ENCODE measurements around the gene ZFYVE1.
A peak's percentile ranks its signal among the peaks of the same experiment; 100 is the strongest.
"Not testable (repeated sequence)": the region's sequence is repeated elsewhere in the genome, so short reads cannot be mapped to it uniquely, and the experiment has no call there.

The ZFYVE1 gene

GRCh38 chr14:73027546-73027945 lies 640 bp upstream of the ZFYVE1 start:
- no peaks in the 10 kb centered on the region for H3K27me3 ChIP-seq (ENCODE audit: control insufficient read depth, insufficient read depth, low read length)
- no peak overlapping the region for H3K9ac ChIP-seq (ENCODE audit: low read depth, low read length)
- peak overlapping the region; percentile 82 for H3K4me3 ChIP-seq (ENCODE audit: low read length)
- peaks cover 14% of the 10 kb centered on the region for H3K4me1 ChIP-seq (ENCODE audit: control insufficient read depth, insufficient read depth, low read length)
- H3K4me2 ChIP-seq (ENCODE audit: low read length): peak overlapping the region; percentile 84
- peaks cover 13% of the 10 kb centered on the region for H3K36me3 ChIP-seq (ENCODE audit: insufficient read depth, low read length)
- H3K9me3 ChIP-seq (replicated peaks; ENCODE audit: low read length): no peaks in the 10 kb centered on the region

DNA sequence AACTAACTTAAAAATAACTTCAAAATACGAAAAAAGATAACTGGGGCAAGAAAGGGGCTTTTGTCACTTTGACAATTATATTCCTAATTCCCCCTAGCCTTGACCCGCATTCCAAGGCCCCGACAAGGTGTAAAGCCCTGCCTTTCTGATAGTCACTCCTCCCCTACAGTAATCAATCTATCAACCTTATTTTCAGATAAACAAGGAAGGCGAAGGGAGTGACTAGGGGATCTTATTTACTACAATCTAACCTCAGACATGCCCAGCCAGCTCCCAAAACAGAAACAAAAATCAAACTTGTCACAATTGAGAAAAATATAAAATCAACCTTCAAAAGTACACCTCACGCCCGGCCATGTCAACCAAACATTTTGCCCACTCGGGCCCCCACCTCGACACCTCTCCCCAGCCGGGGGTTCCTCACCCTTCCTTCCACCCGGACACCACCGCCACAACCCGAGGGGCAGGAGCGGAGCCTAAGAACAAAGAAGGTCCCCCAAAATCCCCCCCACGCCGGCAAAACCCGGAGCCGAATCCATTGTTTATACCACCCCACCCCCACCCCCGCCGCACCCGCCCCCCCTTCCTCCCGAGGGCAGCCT lies 562 bp downstream of the ZFYVE1 start:
- Histone ChIP-seq H3K27me3 (ENCODE audit: control insufficient read depth, insufficient read depth, low read length) (no peaks in the 10 kb centered on the region), H3K36me3 (ENCODE audit: insufficient read depth, low read length) (peaks cover 19% of the 10 kb centered on the region), H3K4me3 (ENCODE audit: low read length) (peak overlapping the region; percentile 82), H3K4me1 (ENCODE audit: control insufficient read depth, insufficient read depth, low read length) (peaks cover 15% of the 10 kb centered on the region), H3K9ac (ENCODE audit: low read depth, low read length) (peak overlapping the region; percentile 85), H3K4me2 (ENCODE audit: low read length) (peak overlapping the region; percentile 81), H3K9me3 (replicated peaks; ENCODE audit: low read length) (no peaks in the 10 kb centered on the region)

- H3K4me1 ChIP-seq (ENCODE audit: control insufficient read depth, insufficient read depth, low read length): peaks cover 15% of the 10 kb centered on the region
- H3K27me3 ChIP-seq (ENCODE audit: control insufficient read depth, insufficient read depth, low read length): no peaks in the 10 kb centered on the region
- peak overlapping the region; percentile 82 for H3K4me3 ChIP-seq (ENCODE audit: low read length)
- peaks cover 19% of the 10 kb centered on the region for H3K36me3 ChIP-seq (ENCODE audit: insufficient read depth, low read length)
- H3K9ac ChIP-seq (ENCODE audit: low read depth, low read length): peak overlapping the region; percentile 85
- peak overlapping the region; percentile 81 for H3K4me2 ChIP-seq (ENCODE audit: low read length)
- no peaks in the 10 kb centered on the region for H3K9me3 ChIP-seq (replicated peaks; ENCODE audit: low read length)
These were observed 1.4 kb downstream of the ZFYVE1 start for GRCh38 chr14:73025544-73025943.

DNA sequence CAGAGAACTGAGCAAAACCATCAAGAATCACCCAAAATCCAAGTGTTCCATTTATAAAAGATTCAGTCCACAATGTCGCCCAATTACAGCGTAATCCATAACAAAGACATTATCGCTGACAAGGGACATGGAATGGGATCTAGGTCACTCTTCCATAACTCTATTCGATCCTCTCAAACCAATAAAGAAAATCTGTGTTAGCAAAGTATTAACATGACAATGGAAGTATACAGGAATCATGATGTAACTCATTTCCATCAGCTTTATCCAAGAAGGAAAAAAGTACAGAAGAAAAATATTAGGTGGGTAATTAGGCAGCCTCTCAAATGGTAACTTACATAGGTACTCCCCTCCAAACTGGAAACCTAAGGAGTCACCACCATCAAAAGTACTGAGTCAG lies 4.9 kb downstream of the ZFYVE1 start:
- Histone ChIP-seq H3K9ac (ENCODE audit: low read depth, low read length) (no peak overlapping the region), H3K27me3 (ENCODE audit: control insufficient read depth, insufficient read depth, low read length) (no peaks in the 10 kb centered on the region), H3K9me3 (replicated peaks; ENCODE audit: low read length) (no peaks in the 10 kb centered on the region), H3K36me3 (ENCODE audit: insufficient read depth, low read length) (peaks cover 33% of the 10 kb centered on the region), H3K4me3 (ENCODE audit: low read length) (no peak overlapping the region), H3K4me2 (ENCODE audit: low read length) (peak overlapping the region; percentile 18), H3K4me1 (ENCODE audit: control insufficient read depth, insufficient read depth, low read length) (peaks cover 15% of the 10 kb centered on the region)

DNA sequence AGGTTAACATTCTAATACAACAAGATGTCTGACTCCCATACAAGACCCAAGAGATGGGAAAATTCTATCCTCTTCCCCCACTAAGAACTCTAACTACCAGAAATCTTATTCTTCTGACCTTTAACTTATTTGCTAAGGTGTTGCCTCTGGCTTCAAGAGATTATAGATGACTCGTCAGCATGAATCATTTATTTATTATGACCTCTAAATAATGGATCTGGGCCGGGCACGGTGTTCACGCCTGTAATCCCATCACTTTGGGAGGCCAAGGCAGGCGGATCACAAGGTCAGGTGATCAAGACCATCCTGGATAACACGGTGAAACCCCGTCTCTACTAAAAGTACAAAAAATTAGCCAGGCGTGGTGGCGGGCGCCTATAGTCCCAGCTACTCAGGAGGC lies 10.9 kb downstream of the ZFYVE1 start:
- H3K4me1 ChIP-seq (ENCODE audit: control insufficient read depth, insufficient read depth, low read length); H3K27me3 ChIP-seq (ENCODE audit: control insufficient read depth, insufficient read depth, low read length); H3K4me3 ChIP-seq (ENCODE audit: low read length); H3K9ac ChIP-seq (ENCODE audit: low read depth, low read length); H3K4me2 ChIP-seq (ENCODE audit: low read length); H3K9me3 ChIP-seq (replicated peaks; ENCODE audit: low read length): not testable (repeated sequence)
- peaks cover 23% of the 10 kb centered on the region for H3K36me3 ChIP-seq (ENCODE audit: insufficient read depth, low read length)

- not testable (repeated sequence) for H3K27me3 ChIP-seq (ENCODE audit: control insufficient read depth, insufficient read depth, low read length); H3K4me1 ChIP-seq (ENCODE audit: control insufficient read depth, insufficient read depth, low read length); H3K9me3 ChIP-seq (replicated peaks; ENCODE audit: low read length); H3K4me2 ChIP-seq (ENCODE audit: low read length); H3K4me3 ChIP-seq (ENCODE audit: low read length); H3K9ac ChIP-seq (ENCODE audit: low read depth, low read length)
- H3K36me3 ChIP-seq (ENCODE audit: insufficient read depth, low read length): peaks cover 23% of the 10 kb centered on the region
These were observed 11.4 kb downstream of the ZFYVE1 start for GRCh38 chr14:73015552-73015951.

DNA sequence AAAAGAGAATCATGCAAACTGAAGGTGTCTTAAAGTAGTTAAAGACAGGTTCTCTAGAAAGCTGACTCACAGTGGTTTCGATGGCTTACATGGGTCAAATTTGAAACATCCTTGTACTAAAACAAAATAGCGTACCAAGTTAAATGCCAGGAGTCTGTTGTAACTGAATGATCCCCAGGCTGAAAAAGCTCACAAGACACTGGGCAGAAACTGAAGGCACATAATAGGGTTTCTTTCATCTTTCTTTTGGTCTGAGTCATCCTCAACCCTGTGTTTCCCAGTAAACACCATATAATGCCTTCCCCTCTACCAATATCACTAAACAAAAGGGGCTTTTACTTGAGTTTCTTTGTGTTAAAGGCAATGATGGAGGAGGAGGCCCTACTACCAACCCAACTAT lies 12.8 kb downstream of the ZFYVE1 start:
- H3K4me1 ChIP-seq (ENCODE audit: control insufficient read depth, insufficient read depth, low read length): peaks cover 5% of the 10 kb centered on the region
- no peaks in the 10 kb centered on the region for H3K27me3 ChIP-seq (ENCODE audit: control insufficient read depth, insufficient read depth, low read length)
- H3K36me3 ChIP-seq (ENCODE audit: insufficient read depth, low read length): peaks cover 20% of the 10 kb centered on the region
- H3K9me3 ChIP-seq (replicated peaks; ENCODE audit: low read length): no peaks in the 10 kb centered on the region
- no peak overlapping the region for H3K4me2 ChIP-seq (ENCODE audit: low read length)
- H3K4me3 ChIP-seq (ENCODE audit: low read length): no peak overlapping the region
- H3K9ac ChIP-seq (ENCODE audit: low read depth, low read length): no peak overlapping the region

DNA sequence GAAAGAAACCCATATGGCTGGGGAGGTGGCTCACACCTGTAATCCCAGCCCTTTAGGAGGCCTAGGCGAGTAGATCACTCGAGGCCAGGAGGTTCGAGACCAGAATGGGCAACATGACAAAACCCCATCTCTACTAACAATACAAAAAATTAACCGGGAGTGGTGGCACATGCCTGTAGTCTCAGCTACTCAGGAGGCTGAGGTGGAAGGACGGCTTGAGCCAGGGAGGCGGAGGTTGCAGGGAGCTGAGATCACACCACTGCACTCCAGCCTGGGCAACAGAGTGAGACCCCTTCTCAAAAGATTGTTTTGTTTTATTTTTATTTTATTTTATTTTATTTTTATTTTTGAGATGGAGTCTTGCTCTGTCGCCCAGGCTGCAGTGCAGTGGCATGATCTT lies 15.7 kb downstream of the ZFYVE1 start:
- not testable (repeated sequence) for H3K9ac ChIP-seq (ENCODE audit: low read depth, low read length); H3K9me3 ChIP-seq (replicated peaks; ENCODE audit: low read length); H3K4me3 ChIP-seq (ENCODE audit: low read length); H3K36me3 ChIP-seq (ENCODE audit: insufficient read depth, low read length); H3K27me3 ChIP-seq (ENCODE audit: control insufficient read depth, insufficient read depth, low read length); H3K4me2 ChIP-seq (ENCODE audit: low read length)
- peaks cover 11% of the 10 kb centered on the region for H3K4me1 ChIP-seq (ENCODE audit: control insufficient read depth, insufficient read depth, low read length)

GRCh38 chr14:73008501-73008900 lies 18.4 kb downstream of the ZFYVE1 start:
- H3K4me3 ChIP-seq (ENCODE audit: low read length): no peak overlapping the region
- peak overlapping the region; percentile 6 for H3K9ac ChIP-seq (ENCODE audit: low read depth, low read length)
- no peaks in the 10 kb centered on the region for H3K27me3 ChIP-seq (ENCODE audit: control insufficient read depth, insufficient read depth, low read length)
- no peaks in the 10 kb centered on the region for H3K9me3 ChIP-seq (replicated peaks; ENCODE audit: low read length)
- peaks cover 7% of the 10 kb centered on the region for H3K4me1 ChIP-seq (ENCODE audit: control insufficient read depth, insufficient read depth, low read length)
- H3K4me2 ChIP-seq (ENCODE audit: low read length): peak overlapping the region; percentile 11
- peaks cover 7% of the 10 kb centered on the region for H3K36me3 ChIP-seq (ENCODE audit: insufficient read depth, low read length)

GRCh38 chr14:73007835-73008234 lies 19.1 kb downstream of the ZFYVE1 start:
- Histone ChIP-seq H3K9me3 (replicated peaks; ENCODE audit: low read length) (no peaks in the 10 kb centered on the region), H3K9ac (ENCODE audit: low read depth, low read length) (no peak overlapping the region), H3K36me3 (ENCODE audit: insufficient read depth, low read length) (peaks cover 5% of the 10 kb centered on the region), H3K27me3 (ENCODE audit: control insufficient read depth, insufficient read depth, low read length) (no peaks in the 10 kb centered on the region), H3K4me3 (ENCODE audit: low read length) (no peak overlapping the region), H3K4me2 (ENCODE audit: low read length) (no peak overlapping the region), H3K4me1 (ENCODE audit: control insufficient read depth, insufficient read depth, low read length) (peaks cover 7% of the 10 kb centered on the region)

DNA sequence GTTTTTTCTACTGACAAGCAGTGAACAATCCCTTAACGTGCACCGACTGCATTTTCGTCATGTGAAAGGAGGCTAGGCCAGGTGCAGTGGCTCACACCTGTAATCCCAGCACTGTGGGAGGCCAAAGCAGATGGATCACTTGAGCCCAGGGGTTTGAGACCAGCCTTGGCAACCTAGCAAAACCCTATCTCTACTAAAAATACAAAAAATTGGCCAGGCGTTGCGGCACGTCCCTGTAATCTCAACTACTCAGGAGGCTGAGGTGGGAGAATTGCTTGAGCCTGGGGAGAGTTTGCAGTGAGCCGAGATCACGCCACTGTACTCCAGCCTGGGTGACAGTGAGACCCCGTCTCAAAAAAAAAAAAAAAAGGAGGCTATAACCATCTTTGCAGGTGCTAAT lies 22.3 kb downstream of the ZFYVE1 start:
- H3K4me2 ChIP-seq (ENCODE audit: low read length); H3K36me3 ChIP-seq (ENCODE audit: insufficient read depth, low read length); H3K4me1 ChIP-seq (ENCODE audit: control insufficient read depth, insufficient read depth, low read length); H3K9ac ChIP-seq (ENCODE audit: low read depth, low read length); H3K9me3 ChIP-seq (replicated peaks; ENCODE audit: low read length); H3K4me3 ChIP-seq (ENCODE audit: low read length); H3K27me3 ChIP-seq (ENCODE audit: control insufficient read depth, insufficient read depth, low read length): not testable (repeated sequence)

GRCh38 chr14:73003681-73004080 lies 23.2 kb downstream of the ZFYVE1 start:
- Histone ChIP-seq H3K36me3 (ENCODE audit: insufficient read depth, low read length) (peaks cover 10% of the 10 kb centered on the region), H3K4me2 (ENCODE audit: low read length) (no peak overlapping the region), H3K27me3 (ENCODE audit: control insufficient read depth, insufficient read depth, low read length) (no peaks in the 10 kb centered on the region), H3K9ac (ENCODE audit: low read depth, low read length) (no peak overlapping the region), H3K4me3 (ENCODE audit: low read length) (no peak overlapping the region), H3K4me1 (ENCODE audit: control insufficient read depth, insufficient read depth, low read length) (peaks cover 1% of the 10 kb centered on the region), H3K9me3 (replicated peaks; ENCODE audit: low read length) (no peaks in the 10 kb centered on the region)
